Ishikawa (cell line): ENCODE results near the gene BRICD5.

ENCODE experiments used
- CEBPB ChIP-seq: IDR thresholded peaks from 2 replicates; pipeline ENCODE4 v1.6.1; 2012
- CREB1 ChIP-seq: IDR thresholded peaks from 2 replicates; pipeline ENCODE4 v1.6.1; 2012; ENCODE audit warnings: low read depth
- EGR1 ChIP-seq: IDR thresholded peaks from 2 replicates; pipeline ENCODE4 v1.6.1; 2012
- EP300 ChIP-seq: IDR thresholded peaks from 2 replicates; pipeline ENCODE4 v1.6.1; 2012; ENCODE audit warnings: borderline replicate concordance
- FOXM1 ChIP-seq: IDR thresholded peaks from 2 replicates; pipeline ENCODE4 v1.6.1; 2012; ENCODE audit warnings: low read depth, borderline replicate concordance
- NFIC ChIP-seq: IDR thresholded peaks from 2 replicates; pipeline ENCODE4 v1.6.1; 2012
- RAD21 ChIP-seq: IDR thresholded peaks from 2 replicates; pipeline ENCODE4 v1.6.1; 2012; ENCODE audit warnings: low read depth
- TAF1 ChIP-seq: IDR thresholded peaks from 2 replicates; pipeline ENCODE4 v1.6.1; 2012; ENCODE audit warnings: low read depth, mild to moderate bottlenecking
- TCF12 ChIP-seq: IDR thresholded peaks from 2 replicates; pipeline ENCODE4 v1.6.1; 2012; ENCODE audit warnings: low read depth
- TEAD4 ChIP-seq: IDR thresholded peaks from 2 replicates; pipeline ENCODE4 v1.6.1; 2012
- YY1 ChIP-seq: IDR thresholded peaks from 2 replicates; pipeline ENCODE4 v1.6.1; 2012; ENCODE audit warnings: low read depth
- ZBTB7A ChIP-seq: IDR thresholded peaks from 2 replicates; pipeline ENCODE4 v1.6.1; 2012; ENCODE audit warnings: low read depth
- TF ChIP-seq, protein P1 (sequence below): IDR thresholded peaks from 2 replicates; pipeline ENCODE4 v1.6.1; 2012
- TF ChIP-seq, protein P2 (sequence below): IDR thresholded peaks from 2 replicates; pipeline ENCODE4 v1.6.1; 2012; ENCODE audit warnings: low read depth, mild to moderate bottlenecking
- TF ChIP-seq, protein P3 (sequence below): IDR thresholded peaks from 2 replicates; pipeline ENCODE4 v1.6.1; 2012

BRICD5 gene

GRCh38 chr16:2237493-2238149 is 27.0 kb upstream of the BRICD5 start:
- TF ChIP-seq, protein P1, sequence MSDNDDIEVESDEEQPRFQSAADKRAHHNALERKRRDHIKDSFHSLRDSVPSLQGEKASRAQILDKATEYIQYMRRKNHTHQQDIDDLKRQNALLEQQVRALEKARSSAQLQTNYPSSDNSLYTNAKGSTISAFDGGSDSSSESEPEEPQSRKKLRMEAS = no peak
- TF ChIP-seq NFIC = no peak
- TF ChIP-seq EGR1 = no peak
- TF ChIP-seq CREB1 = no peak
- no peak for TF ChIP-seq ZBTB7A
- no peak for TF ChIP-seq EP300
- TF ChIP-seq TAF1 = no peak

DNA sequence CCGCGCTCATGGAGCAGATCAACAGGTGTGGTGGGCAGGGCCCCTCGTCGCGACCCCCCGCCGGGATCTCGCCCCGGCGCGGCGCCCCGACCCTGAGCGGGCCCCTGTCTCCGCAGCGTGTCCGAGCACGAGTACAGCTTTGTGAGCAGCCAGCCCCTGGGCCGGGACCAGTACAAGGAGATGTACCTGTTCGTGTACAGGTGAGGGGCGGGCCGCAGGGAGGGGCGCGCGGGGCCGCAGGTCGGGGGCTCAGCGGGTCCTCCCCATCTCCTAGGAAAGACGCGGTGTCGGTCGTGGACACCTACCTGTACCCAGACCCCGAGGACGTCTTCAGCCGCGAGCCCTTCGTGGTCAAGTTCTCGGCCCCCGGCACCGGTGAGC is 26.4 kb upstream of the BRICD5 start:
- TF ChIP-seq YY1 (no peak), ZBTB7A (no peak), CEBPB (no peak), EGR1 (no peak), FOXM1 (no peak), TEAD4 (no peak), CREB1 (no peak), TAF1 (no peak), EP300 (no peak), NFIC (no peak)
- TF ChIP-seq, protein P1 = no peak
- TF ChIP-seq, protein P2, sequence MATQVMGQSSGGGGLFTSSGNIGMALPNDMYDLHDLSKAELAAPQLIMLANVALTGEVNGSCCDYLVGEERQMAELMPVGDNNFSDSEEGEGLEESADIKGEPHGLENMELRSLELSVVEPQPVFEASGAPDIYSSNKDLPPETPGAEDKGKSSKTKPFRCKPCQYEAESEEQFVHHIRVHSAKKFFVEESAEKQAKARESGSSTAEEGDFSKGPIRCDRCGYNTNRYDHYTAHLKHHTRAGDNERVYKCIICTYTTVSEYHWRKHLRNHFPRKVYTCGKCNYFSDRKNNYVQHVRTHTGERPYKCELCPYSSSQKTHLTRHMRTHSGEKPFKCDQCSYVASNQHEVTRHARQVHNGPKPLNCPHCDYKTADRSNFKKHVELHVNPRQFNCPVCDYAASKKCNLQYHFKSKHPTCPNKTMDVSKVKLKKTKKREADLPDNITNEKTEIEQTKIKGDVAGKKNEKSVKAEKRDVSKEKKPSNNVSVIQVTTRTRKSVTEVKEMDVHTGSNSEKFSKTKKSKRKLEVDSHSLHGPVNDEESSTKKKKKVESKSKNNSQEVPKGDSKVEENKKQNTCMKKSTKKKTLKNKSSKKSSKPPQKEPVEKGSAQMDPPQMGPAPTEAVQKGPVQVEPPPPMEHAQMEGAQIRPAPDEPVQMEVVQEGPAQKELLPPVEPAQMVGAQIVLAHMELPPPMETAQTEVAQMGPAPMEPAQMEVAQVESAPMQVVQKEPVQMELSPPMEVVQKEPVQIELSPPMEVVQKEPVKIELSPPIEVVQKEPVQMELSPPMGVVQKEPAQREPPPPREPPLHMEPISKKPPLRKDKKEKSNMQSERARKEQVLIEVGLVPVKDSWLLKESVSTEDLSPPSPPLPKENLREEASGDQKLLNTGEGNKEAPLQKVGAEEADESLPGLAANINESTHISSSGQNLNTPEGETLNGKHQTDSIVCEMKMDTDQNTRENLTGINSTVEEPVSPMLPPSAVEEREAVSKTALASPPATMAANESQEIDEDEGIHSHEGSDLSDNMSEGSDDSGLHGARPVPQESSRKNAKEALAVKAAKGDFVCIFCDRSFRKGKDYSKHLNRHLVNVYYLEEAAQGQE = no peak
- TF ChIP-seq, protein P3, sequence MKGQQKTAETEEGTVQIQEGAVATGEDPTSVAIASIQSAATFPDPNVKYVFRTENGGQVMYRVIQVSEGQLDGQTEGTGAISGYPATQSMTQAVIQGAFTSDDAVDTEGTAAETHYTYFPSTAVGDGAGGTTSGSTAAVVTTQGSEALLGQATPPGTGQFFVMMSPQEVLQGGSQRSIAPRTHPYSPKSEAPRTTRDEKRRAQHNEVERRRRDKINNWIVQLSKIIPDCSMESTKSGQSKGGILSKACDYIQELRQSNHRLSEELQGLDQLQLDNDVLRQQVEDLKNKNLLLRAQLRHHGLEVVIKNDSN = no peak

DNA sequence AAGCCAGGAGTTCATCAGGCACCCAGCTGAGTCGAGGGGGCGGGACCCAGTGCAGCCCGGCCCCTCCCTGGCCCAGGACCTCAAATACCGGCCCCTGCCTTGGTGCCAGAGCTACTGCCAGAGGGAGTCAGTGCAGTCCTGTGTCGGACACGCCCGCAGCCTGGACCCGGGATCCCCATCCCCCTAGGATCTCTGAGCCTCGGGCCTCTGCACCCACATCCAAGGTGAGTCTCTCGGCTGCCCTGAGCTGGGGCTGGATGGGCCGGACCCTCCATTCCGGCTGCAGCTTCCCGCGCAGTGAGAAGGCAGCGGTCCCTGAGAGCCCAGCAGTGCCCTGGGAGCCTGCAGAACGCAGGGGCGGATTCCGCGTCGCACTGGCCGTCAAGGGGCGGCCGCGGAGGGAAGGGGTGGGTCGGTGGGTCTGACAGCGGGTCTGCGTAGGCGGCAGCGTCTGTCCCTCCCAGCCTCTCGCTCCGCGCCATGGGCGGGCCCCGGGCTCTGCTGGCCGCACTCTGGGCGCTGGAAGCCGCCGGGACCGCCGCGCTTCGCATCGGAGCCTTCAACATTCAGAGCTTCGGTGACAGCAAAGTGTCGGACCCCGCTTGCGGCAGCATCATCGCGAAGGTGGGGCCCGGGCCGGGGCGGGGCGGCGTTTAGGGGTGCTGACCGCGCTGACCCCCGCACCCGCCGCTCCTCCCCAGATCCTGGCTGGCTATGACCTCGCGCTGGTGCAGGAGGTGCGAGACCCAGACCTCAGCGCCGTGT is 25.9 kb upstream of the BRICD5 start, which contains the start of gene DNASE1L2:
TSS of gene DNASE1L2 (plus strand) at position 108 of the 765 bp plus-strand sequence. CDS start at position 481, 373 bp downstream.
- no peak for TF ChIP-seq RAD21
- TF ChIP-seq TCF12 = no peak
- TF ChIP-seq TEAD4 = no peak
- no peak for TF ChIP-seq CREB1
- TF ChIP-seq TAF1 = no peak
- no peak for TF ChIP-seq ZBTB7A
- TF ChIP-seq, protein P2 = no peak
- TF ChIP-seq EP300 = no peak
- no peak for TF ChIP-seq CEBPB
- no peak for TF ChIP-seq YY1
- no peak for TF ChIP-seq EGR1
- TF ChIP-seq, protein P1 = no peak
- TF ChIP-seq NFIC = no peak
- TF ChIP-seq, protein P3 = no peak
- TF ChIP-seq FOXM1 = no peak

GRCh38 chr16:2235695-2236336 is 25.2 kb upstream of the BRICD5 start:
- TF ChIP-seq, protein P2 = no peak
- TF ChIP-seq EGR1 = peak; percentile 28; the same call in 1 of the 2 replicates
